ENCODE measurements around the gene CAPSL.

- TF ChIP-seq CTCF (IDR thresholded peaks at IDR 0.05; ENCODE audit: extremely low read depth in 1 of 2, insufficient read depth in 1 of 2, low read depth in 1 of 2, low read length in 2 of 2) (no peak), POLR2AphosphoS5 (IDR thresholded peaks at IDR 0.05; ENCODE audit: insufficient read depth, low read depth, low read length) (no peak), POLR2A (IDR thresholded peaks at IDR 0.05; ENCODE audit: low read depth, low read length) (no peak), GATA2 (IDR thresholded peaks at IDR 0.05; ENCODE audit: insufficient read depth, insufficient read length, low read depth, low read length) (no peak), EZH2 (IDR thresholded peaks at IDR 0.05; ENCODE audit: borderline replicate concordance, low read depth, low read length, severe bottlenecking) (no peak), MYC (IDR thresholded peaks at IDR 0.05; ENCODE audit: low read depth, low read length) (no peak), FOS (IDR thresholded peaks at IDR 0.05; ENCODE audit: borderline replicate concordance, insufficient read depth, low read length) (no peak), JUN (IDR thresholded peaks at IDR 0.05; ENCODE audit: borderline replicate concordance, insufficient read depth, insufficient read length, low read depth) (no peak)
- TF ChIP-seq, protein P1, sequence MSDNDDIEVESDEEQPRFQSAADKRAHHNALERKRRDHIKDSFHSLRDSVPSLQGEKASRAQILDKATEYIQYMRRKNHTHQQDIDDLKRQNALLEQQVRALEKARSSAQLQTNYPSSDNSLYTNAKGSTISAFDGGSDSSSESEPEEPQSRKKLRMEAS (IDR thresholded peaks at IDR 0.05; ENCODE audit: insufficient read depth, insufficient read length) = no peak
Measured at GRCh38 chr5:35904443-35905132, 33.8 kb downstream of the CAPSL start.

Data from endothelial cell of umbilical vein (primary cell).